ENCODE measurements around the gene TRUB2. TPM values are rescaled to one million over a fixed set of nuclear protein-coding genes. Genes with fewer than 3 reads are reported as not detected.
A peak's percentile ranks its signal among the peaks of the same experiment; 100 is the strongest.

Gene TRUB2
- total and polyA plus RNA-seq, 2 donors (not counting 1 experiment from before 2014, with no cell fraction given): 7.6 to 21.5 TPM

- Histone ChIP-seq H3K9me3 (ENCODE audit: control extremely low read depth in 1 of 3, control insufficient read depth in 2 of 3, insufficient read depth in 1 of 3, low read length in 2 of 3) (no peaks in the 10 kb centered on the region), H3K27me3 (replicated peaks in 1 of 4; ENCODE audit: control extremely low read depth in 1 of 4, control insufficient read depth in 3 of 4, insufficient read depth in 4 of 4, low read length in 3 of 4) (no peaks in the 10 kb centered on the region), H3K4me2 (replicated peaks; ENCODE audit: low read depth, low read length, poor library complexity, severe bottlenecking) (peak within 1 kb of the TSS; percentile 97), H3K79me2 (ENCODE audit: control insufficient read depth, insufficient read depth, low read length) (peaks cover 57% of the 10 kb centered on the region), H3K27ac (ENCODE audit: low read length in 2 of 2) (peak within 1 kb of the TSS; percentile 83 to 96), H2AFZ (ENCODE audit: insufficient read depth, low read depth, low read length, poor library complexity, severe bottlenecking) (peak within 1 kb of the TSS; percentile 98), H3K4me1 (ENCODE audit: control insufficient read depth in 2 of 2, insufficient read depth in 2 of 2, low read length in 2 of 2) (peaks cover 15 to 23% of the 10 kb centered on the region in 2 donors), H3K4me3 (ENCODE audit: control extremely low read depth in 1 of 5, extremely low read depth in 1 of 5, insufficient read depth in 1 of 5, low read depth in 2 of 5, low read length in 4 of 5) (peak within 1 kb of the TSS; percentile 86 to 98 (median 90)), H3K36me3 (replicated peaks in 1 of 2; ENCODE audit: control extremely low read depth in 1 of 2, control insufficient read depth in 1 of 2, extremely low read depth in 1 of 2, insufficient read depth in 2 of 2, low read length in 1 of 2) (peaks cover 2 to 11% of the 10 kb centered on the region in 2 experiments), H3K9ac (ENCODE audit: low read length) (peak within 1 kb of the TSS; percentile 99), H4K20me1 (ENCODE audit: control insufficient read depth, insufficient read depth, low read length, poor library complexity, severe bottlenecking) (peaks cover 36% of the 10 kb centered on the region)
- peaks cover 30% of the 10 kb centered on the region for H3K4me1 Mint-ChIP-seq
- ATAC-seq (ENCODE audit: low read depth) (peak; percentile 94), DNase-seq (peak; percentile 96)
- TF ChIP-seq CTCF (IDR thresholded peaks at IDR 0.05) (no peak), EZH2 (IDR thresholded peaks at IDR 0.05; ENCODE audit: borderline replicate concordance, insufficient read depth, low read depth, low read length, poor library complexity, severe bottlenecking) (no peak)
- H3K27ac Mint-ChIP-seq: peak within 1 kb of the TSS; percentile 96
- intact Hi-C loops (cut with micrococcal nuclease): loop anchor here (1.0 to 5.0 kb wide), 9 partner anchors 31 to 576 kb away; partner anchors contain the start of genes CERCAM, COQ4, DOLK and KYAT1
- H3K4me3 Mint-ChIP-seq: peak within 1 kb of the TSS; percentile 95
- CTCF ChIA-PET: interaction anchor here (0.6 to 2.8 kb wide), 10 partner anchors 9 to 1371 kb away, joined by 3 to 35 read pairs (median 4); partner anchors contain the start of genes CERCAM, GOLGA2 and SWI5
- no peaks in the 10 kb centered on the region for H3K27me3 Mint-ChIP-seq
- under 1% methylated on average over 50 of the region's 55 CpGs for WGBS (ENCODE audit: insufficient coverage)
- no peaks in the 10 kb centered on the region for H3K9me3 Mint-ChIP-seq (ENCODE audit: insufficient read depth)
- POLR2A ChIA-PET: interaction anchor here (0.5 to 2.9 kb wide), 16 partner anchors 9 to 828 kb away, joined by 3 to 20 read pairs (median 4); partner anchors contain the start of genes CERCAM, GOLGA2, ODF2 and SWI5
Measured at GRCh38 chr9:128370752-128371629, 48.7 kb upstream of the TRUB2 start, which contains the start of gene URM1. Gene URM1, plus strand, starts transcription at chr9:128371374. Its CDS starts 7 bp downstream, at chr9:128371381.

Measured in B cell (primary cell).